ENCODE measurements around the gene NR1H4. TPM values are rescaled to one million over a fixed set of nuclear protein-coding genes. Genes with fewer than 3 reads are reported as not detected.

Gene NR1H4
- total and polyA plus RNA-seq, 2 of the 8 experiments (the other 6 are each of a cell fraction or from before 2014, with no cell fraction given) = not detected

DNA sequence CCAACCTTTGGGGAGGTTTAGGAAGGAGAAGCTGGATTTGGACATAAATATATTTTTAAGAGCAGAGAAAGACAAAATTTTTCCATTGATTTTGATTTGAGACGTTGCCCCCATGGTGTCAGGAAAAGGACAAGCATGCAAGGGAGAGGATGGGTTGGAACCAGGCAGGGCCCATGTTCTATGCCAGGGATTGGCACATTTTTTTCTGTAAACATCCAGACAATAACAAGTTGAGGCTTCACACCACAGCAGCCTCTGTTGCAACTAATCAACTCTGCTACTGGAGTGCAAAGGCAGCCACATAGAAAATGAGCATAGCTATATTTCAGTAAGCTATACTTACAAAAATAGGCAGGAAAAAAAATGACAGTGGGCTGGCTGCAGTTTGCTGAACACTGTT is 44.7 kb downstream of the NR1H4 start:
- no peak overlapping the region for H3K4ac ChIP-seq (replicated peaks; ENCODE audit: insufficient read length, low read depth, low read length)
- H3K4me1 ChIP-seq (replicated peaks in 1 of 4; ENCODE audit: control insufficient read depth in 3 of 4, insufficient read depth in 4 of 4, low read length in 3 of 4) = no peaks in the 10 kb centered on the region
- DNase-seq (ENCODE audit: low read depth in 1 of 2, low spot score in 2 of 2) (no peak), FAIRE-seq (no peak)
- H2BK20ac ChIP-seq (ENCODE audit: low read length) = no peak overlapping the region
- WGBS, 2 experiments (ENCODE audit: extremely low coverage in 1 of 2, insufficient coverage in 1 of 2, insufficient read length in 1 of 2, insufficient replicate concordance in 2 of 2, low coverage in 1 of 2, low lambda C conversion rate in 2 of 2, missing lambda C conversion rate in 1 of 2) = 80% methylated on average over 1 of the region's 1 CpG; no CpG with 5 or more reads in 1 of the 2 experiments
- H2BK12ac ChIP-seq (ENCODE audit: low read depth, low read length) = no peak overlapping the region
- no peaks in the 10 kb centered on the region for H3K79me1 ChIP-seq (ENCODE audit: low read depth, low read length)
- H3K23me2 ChIP-seq (ENCODE audit: low read depth, low read length) = peaks cover 2% of the 10 kb centered on the region; the same call in 1 of the 2 replicates
- H3K9ac ChIP-seq (replicated peaks in 1 of 4; ENCODE audit: extremely low read depth in 1 of 4, low read depth in 3 of 4, low read length in 3 of 4) = no peak overlapping the region
- no peak overlapping the region for H3K56ac ChIP-seq (replicated peaks; ENCODE audit: insufficient read length, low read depth, low read length)
- no peaks in the 10 kb centered on the region for H4K20me1 ChIP-seq (replicated peaks in 1 of 2; ENCODE audit: control insufficient read depth in 1 of 2, insufficient read depth in 2 of 2, low read length in 2 of 2)
- H3K79me2 ChIP-seq (ENCODE audit: control insufficient read depth in 1 of 2, insufficient read depth in 2 of 2, low read length in 2 of 2) = no peaks in the 10 kb centered on the region
- no peak overlapping the region for H2BK15ac ChIP-seq (ENCODE audit: low read length)
- no peak overlapping the region for H3K18ac ChIP-seq (ENCODE audit: extremely low read depth, low read length)
- H3K4me3 ChIP-seq (ENCODE audit: extremely low read depth in 1 of 4, insufficient read depth in 2 of 4, low read depth in 3 of 4, low read length in 4 of 4) = no peak overlapping the region
- no peak overlapping the region for H4K5ac ChIP-seq (ENCODE audit: insufficient read length, low read depth, low read length)
- H2BK5ac ChIP-seq (ENCODE audit: low read depth, low read length) = no peak overlapping the region
- H3K27ac ChIP-seq (ENCODE audit: low read depth, low read length) = no peak overlapping the region
- TF ChIP-seq CHD2 (IDR thresholded peaks at IDR 0.05; ENCODE audit: low read length) (no peak), RXRA (IDR thresholded peaks at IDR 0.05; ENCODE audit: insufficient read depth, low read depth, low read length) (no peak), CBX5 (IDR thresholded peaks at IDR 0.05; ENCODE audit: low read depth, low read length) (no peak)
- TF ChIP-seq, protein P1, sequence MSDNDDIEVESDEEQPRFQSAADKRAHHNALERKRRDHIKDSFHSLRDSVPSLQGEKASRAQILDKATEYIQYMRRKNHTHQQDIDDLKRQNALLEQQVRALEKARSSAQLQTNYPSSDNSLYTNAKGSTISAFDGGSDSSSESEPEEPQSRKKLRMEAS (IDR thresholded peaks at IDR 0.05) = no peak
- H3K14ac ChIP-seq (ENCODE audit: insufficient read length) = no peak overlapping the region
- no peaks in the 10 kb centered on the region for H3K9me3 ChIP-seq (ENCODE audit: insufficient read depth in 2 of 2, low read depth in 1 of 2, low read length in 1 of 2)
- no peak overlapping the region for H4K91ac ChIP-seq (replicated peaks; ENCODE audit: insufficient read length, low read length)
- H2BK120ac ChIP-seq (replicated peaks; ENCODE audit: low read depth, low read length) = no peak overlapping the region
- CTCF ChIA-PET (ENCODE audit: partially characterized antibody) = interaction anchor here (0.8 to 1.6 kb wide), 5 partner anchors 9 to 114 kb away, joined by 3 to 5 read pairs (median 4); no protein-coding TSS in a partner anchor
- no peak overlapping the region for H3K23ac ChIP-seq (ENCODE audit: insufficient read length)
- no peak overlapping the region for H3K4me2 ChIP-seq (ENCODE audit: insufficient read depth in 1 of 2, low read depth in 2 of 2, low read length in 2 of 2)
- no peak overlapping the region for H4K8ac ChIP-seq (ENCODE audit: extremely low read depth, insufficient read depth, low read length)
- no peak overlapping the region for H2AFZ ChIP-seq (ENCODE audit: low read length)
- POLR2A ChIA-PET (ENCODE audit: partially characterized antibody) = interaction anchor here (1.2 kb wide), 1 partner anchor 11 kb away, joined by 3 read pairs; no protein-coding TSS in a partner anchor
- no peaks in the 10 kb centered on the region for H3K27me3 ChIP-seq (replicated peaks in 1 of 4; ENCODE audit: control insufficient read depth in 3 of 4, extremely low read depth in 1 of 4, insufficient read depth in 3 of 4, low read length in 3 of 4)
- no peaks in the 10 kb centered on the region for H3K36me3 ChIP-seq (ENCODE audit: control insufficient read depth in 2 of 4, insufficient read depth in 4 of 4, low read length in 3 of 4)
- no peak overlapping the region for H2AK5ac ChIP-seq (ENCODE audit: low read depth, low read length)

All from H1 (cell line).